Tibial nerve (tissue), 4 donors: Measurements from ENCODE around the gene RBFA. TPM values are rescaled to one million over a fixed set of nuclear protein-coding genes. Genes with fewer than 3 reads are reported as not detected.
"Not testable (repeated sequence)": the region's sequence is repeated elsewhere in the genome, so short reads cannot be mapped to it uniquely, and the experiment has no call there.

Experiments used
- DNase-seq, 2 donors: peaks; one replicate each; pipeline ENCODE4 v3.0.0-alpha.2; 2019; ENCODE audit warnings: low spot score in 2 of 2
- H3K27ac ChIP-seq, 4 donors: fragments of 200-600 bp; sonication (generic) in 3 of 4; one replicate each; pipeline ENCODE4 v1.5.1; 2017 to 2019; ENCODE audit warnings: mild to moderate bottlenecking in 1 of 4
- H3K27me3 ChIP-seq, 2 donors: fragments of 200-600 bp; sonication (generic) in 1 of 2; one replicate each; pipeline versions ENCODE4 v1.5.1 to v1.6.0; 2017 to 2019
- H3K36me3 ChIP-seq, 3 donors: fragments of 200-600 bp; sonication (generic); one replicate each; pipeline ENCODE4 v1.5.1; 2018 to 2019
- H3K4me1 ChIP-seq, 4 donors: fragments of 200-600 bp; sonication (generic) in 3 of 4; one replicate each; pipeline ENCODE4 v1.5.1; 2017 to 2019
- H3K4me3 ChIP-seq, 4 donors: fragments of 200-600 bp; sonication (generic) in 3 of 4; one replicate each; pipeline ENCODE4 v1.5.1; 2017 to 2019; ENCODE audit warnings: mild to moderate bottlenecking in 1 of 4, moderate library complexity in 1 of 4
- H3K9me3 ChIP-seq, 4 donors: fragments of 200-600 bp; sonication (generic) in 3 of 4; one replicate each; pipeline ENCODE4 v1.5.1; 2017 to 2019
- EP300 ChIP-seq, 2 donors: sonication (generic); formaldehyde crosslinking; IDR thresholded peaks; one replicate each; pipeline ENCODE4 v1.6.1; 2017; ENCODE audit warnings: antibody characterized with exemption in 2 of 2, mild to moderate bottlenecking in 1 of 2
- POLR2A ChIP-seq, 2 donors: fragments of 450-650 bp; IDR thresholded peaks; one replicate each; pipeline ENCODE4 v1.6.1; 2017; ENCODE audit warnings: antibody characterized with exemption in 2 of 2, mild to moderate bottlenecking in 2 of 2, moderate library complexity in 2 of 2
- WGBS, 2 donors: methylation state at CpG; one replicate each; pipeline ENCODE4 v1.1.5; 2018; 5-methylcytosine and 5-hydroxymethylcytosine counted together
- total RNA-seq, 4 donors: library from RNA; depleted of rRNA; stranded (reverse); fragments of >200 nt; gene quantifications; one replicate each; pipeline ENCODE4 v1.1.0, GENCODE V29; 2016
- TF ChIP-seq, protein P1 (sequence below), 5 experiments: fragments of 200-600 bp in 3 of 5; fragments of 450-650 bp in 2 of 5; sonication (generic) in 3 of 5; IDR thresholded peaks; one replicate each; pipeline ENCODE4 v1.5.1; 2016 to 2019; ENCODE audit warnings: antibody characterized with exemption in 5 of 5, mild to moderate bottlenecking in 3 of 5, moderate library complexity in 2 of 5

Gene RBFA
- total RNA-seq, 4 donors from 2014 or later = 33.3 to 36.1 (median 33.6) TPM

DNA sequence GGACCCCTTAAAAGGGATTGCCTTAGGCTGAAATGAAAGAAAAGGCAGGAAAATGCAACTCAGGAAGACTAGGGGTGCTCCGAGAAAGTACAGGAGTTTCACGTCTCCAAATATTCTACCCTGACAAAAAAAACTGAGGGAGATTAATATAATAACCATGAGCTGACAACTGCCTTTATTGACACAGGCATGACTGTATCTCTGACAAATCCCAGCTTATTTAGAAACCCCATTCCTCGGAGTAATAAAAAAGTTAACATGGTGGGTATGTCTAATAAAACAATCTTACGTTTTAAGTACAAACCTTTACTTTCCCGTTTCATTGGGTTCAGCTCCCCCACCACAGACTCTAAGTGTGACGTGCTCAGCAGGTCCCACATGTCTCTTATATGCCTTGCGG, 7.9 kb upstream of the RBFA start:
- TF ChIP-seq POLR2A (IDR thresholded peaks at IDR 0.05) (no peak), EP300 (IDR thresholded peaks at IDR 0.05) (no peak)
- TF ChIP-seq, protein P1, sequence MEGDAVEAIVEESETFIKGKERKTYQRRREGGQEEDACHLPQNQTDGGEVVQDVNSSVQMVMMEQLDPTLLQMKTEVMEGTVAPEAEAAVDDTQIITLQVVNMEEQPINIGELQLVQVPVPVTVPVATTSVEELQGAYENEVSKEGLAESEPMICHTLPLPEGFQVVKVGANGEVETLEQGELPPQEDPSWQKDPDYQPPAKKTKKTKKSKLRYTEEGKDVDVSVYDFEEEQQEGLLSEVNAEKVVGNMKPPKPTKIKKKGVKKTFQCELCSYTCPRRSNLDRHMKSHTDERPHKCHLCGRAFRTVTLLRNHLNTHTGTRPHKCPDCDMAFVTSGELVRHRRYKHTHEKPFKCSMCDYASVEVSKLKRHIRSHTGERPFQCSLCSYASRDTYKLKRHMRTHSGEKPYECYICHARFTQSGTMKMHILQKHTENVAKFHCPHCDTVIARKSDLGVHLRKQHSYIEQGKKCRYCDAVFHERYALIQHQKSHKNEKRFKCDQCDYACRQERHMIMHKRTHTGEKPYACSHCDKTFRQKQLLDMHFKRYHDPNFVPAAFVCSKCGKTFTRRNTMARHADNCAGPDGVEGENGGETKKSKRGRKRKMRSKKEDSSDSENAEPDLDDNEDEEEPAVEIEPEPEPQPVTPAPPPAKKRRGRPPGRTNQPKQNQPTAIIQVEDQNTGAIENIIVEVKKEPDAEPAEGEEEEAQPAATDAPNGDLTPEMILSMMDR (IDR thresholded peaks at IDR 0.05) = no peak
- Histone ChIP-seq H3K27ac (no peak overlapping the region), H3K27me3 (no peaks in the 10 kb centered on the region), H3K4me1 (no peaks in the 10 kb centered on the region), H3K36me3 (peaks cover 0 to 65% (median 0%) of the 10 kb centered on the region in 3 donors), H3K9me3 (peaks cover 9 to 81% (median 35%) of the 10 kb centered on the region in 4 donors), H3K4me3 (no peak overlapping the region)
- WGBS, 2 donors = 95 to 96% methylated on average over 7 of the region's 7 CpGs
- DNase-seq = no peak

GRCh38 chr18:80027719-80028118, 6.5 kb upstream of the RBFA start:
- not testable (repeated sequence) for DNase-seq, H3K4me3 ChIP-seq, H3K4me1 ChIP-seq, H3K27me3 ChIP-seq, H3K27ac ChIP-seq
- peaks cover 6 to 68% (median 25%) of the 10 kb centered on the region in 4 donors for H3K9me3 ChIP-seq
- peaks cover 0 to 59% (median 0%) of the 10 kb centered on the region in 3 donors for H3K36me3 ChIP-seq

DNA sequence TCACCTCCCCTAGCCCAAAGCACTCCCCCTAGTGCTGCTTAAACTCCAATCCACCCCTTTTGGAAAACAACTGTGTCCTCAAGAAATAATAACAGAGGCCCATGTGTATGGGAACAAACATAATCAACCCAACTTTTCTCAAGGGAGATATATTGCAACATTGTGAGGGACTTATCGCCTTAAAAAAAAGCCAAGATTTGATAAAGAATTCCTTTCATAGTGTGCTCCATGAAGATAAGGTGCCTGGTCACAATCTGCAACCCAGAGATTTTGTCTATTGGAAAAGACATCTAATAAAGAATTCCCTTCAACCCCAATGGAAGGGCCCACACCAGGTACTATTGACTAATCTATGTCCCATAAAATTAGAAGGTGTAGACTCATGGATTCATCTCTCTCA, 4.5 kb upstream of the RBFA start:
- 95 to 100% methylated on average over 1 of the region's 1 CpG for WGBS, 2 donors

DNA sequence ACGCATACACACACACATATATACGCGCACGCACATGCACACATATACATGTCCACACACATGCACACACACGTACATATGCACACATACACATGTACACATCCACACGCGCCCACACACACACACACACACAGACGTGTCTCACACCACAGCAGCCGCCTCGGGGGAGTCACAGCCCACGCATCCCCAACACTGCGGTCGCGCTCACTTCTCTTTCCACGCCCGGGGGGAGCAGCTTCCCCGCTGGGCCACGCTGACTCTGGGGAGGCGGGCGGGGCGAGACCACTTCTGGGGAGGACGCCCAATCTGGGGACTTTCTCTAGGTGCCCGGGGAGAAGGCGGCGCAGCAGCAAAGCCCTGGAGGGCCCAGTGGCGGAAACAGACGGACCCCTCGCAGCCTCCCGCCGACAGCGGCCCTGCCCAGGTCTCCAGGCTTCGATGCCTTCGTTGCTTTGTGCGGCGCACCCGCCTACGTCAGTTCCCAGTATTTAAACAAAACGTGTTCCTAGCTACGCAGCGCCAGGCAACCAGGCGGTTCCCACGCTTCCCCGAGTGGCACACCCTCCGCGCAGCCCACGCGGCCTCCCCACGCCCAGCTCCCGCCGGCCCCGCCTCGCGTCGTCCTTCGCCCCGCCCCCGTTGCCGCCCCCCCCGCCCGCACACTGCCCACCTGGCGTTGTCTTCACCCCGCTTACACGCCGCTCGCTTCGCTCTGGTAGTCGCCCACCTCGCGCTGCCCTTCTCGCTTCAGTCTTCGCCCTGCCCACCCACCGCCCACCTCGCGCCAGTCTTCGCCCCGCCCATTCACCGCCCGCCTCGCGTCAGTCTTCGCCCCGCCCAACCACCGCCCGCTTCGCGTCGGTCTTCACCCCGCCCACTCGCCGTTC, 810 bp upstream of the RBFA start:
- Histone ChIP-seq H3K4me1 (peaks cover 0 to 23% (median 4%) of the 10 kb centered on the region in 4 donors), H3K4me3 (peak overlapping the region; percentile 60 to 77 (median 70)), H3K9me3 (peaks cover 0 to 15% (median 0%) of the 10 kb centered on the region in 4 donors), H3K27me3 (no peaks in the 10 kb centered on the region), H3K27ac (peak overlapping the region; percentile 84 to 95 (median 90)), H3K36me3 (peaks cover 0 to 34% (median 0%) of the 10 kb centered on the region in 3 donors)
- DNase-seq = peak in 1 of 2 donors; percentile 17
- WGBS, 2 donors = 4 to 6% methylated on average over 55 to 83 of the region's 90 CpGs
- TF ChIP-seq EP300 (IDR thresholded peaks at IDR 0.05) = peak; percentile 23 to 66
- TF ChIP-seq POLR2A (IDR thresholded peaks at IDR 0.05) = peak in 1 of 2 donors; percentile 47
- TF ChIP-seq, protein P1 (IDR thresholded peaks at IDR 0.05) = no peak

More for the DNA sequence above, 4.5 kb upstream of the RBFA start:
- peaks cover 0 to 52% (median 0%) of the 10 kb centered on the region in 3 donors for H3K36me3 ChIP-seq
- no peak for TF ChIP-seq POLR2A (IDR thresholded peaks at IDR 0.05)
- TF ChIP-seq, protein P1 (IDR thresholded peaks at IDR 0.05) = no peak
- TF ChIP-seq EP300 (IDR thresholded peaks at IDR 0.05) = no peak
- no peak for DNase-seq
- no peak overlapping the region for H3K27ac ChIP-seq
- H3K27me3 ChIP-seq = no peaks in the 10 kb centered on the region
- H3K9me3 ChIP-seq = peaks cover 0 to 48% (median 8%) of the 10 kb centered on the region in 4 donors
- peaks cover 0 to 9% (median 0%) of the 10 kb centered on the region in 4 donors for H3K4me1 ChIP-seq
- no peak overlapping the region for H3K4me3 ChIP-seq

GRCh38 chr18:80034852-80035406, 695 bp downstream of the RBFA start:
- Histone ChIP-seq H3K27me3 (no peaks in the 10 kb centered on the region), H3K27ac (peak overlapping the region; percentile 84 to 95 (median 90)), H3K36me3 (peaks cover 0 to 33% (median 0%) of the 10 kb centered on the region in 3 donors), H3K4me3 (peak overlapping the region; percentile 59 to 77 (median 70)), H3K4me1 (peaks cover 0 to 23% (median 4%) of the 10 kb centered on the region in 4 donors), H3K9me3 (peaks cover 0 to under 1% (median 0%) of the 10 kb centered on the region in 4 donors)
- no peak for DNase-seq
- whole genome bisulfite sequencing, 2 donors = 4 to 8% methylated on average over 8 of the region's 8 CpGs
- TF ChIP-seq, protein P1 (IDR thresholded peaks at IDR 0.05) = peak in 1 of 5 experiments; percentile 4
- no peak for TF ChIP-seq EP300 (IDR thresholded peaks at IDR 0.05)
- no peak for TF ChIP-seq POLR2A (IDR thresholded peaks at IDR 0.05)
